A549 (cell line): ENCODE measurements around the gene C1QC. TPM values are rescaled to one million over a fixed set of nuclear protein-coding genes. Genes with fewer than 3 reads are reported as not detected.

Source experiments
- ATAC-seq, 2 experiments: fragments of 200-7000 bp in 1 of 2; fragments of >200 bp in 1 of 2; cut with Nextera tagmentation in 1 of 2; cut with Tn5 transposase in 1 of 2; 3 replicates each; pipeline versions ENCODE4 v1.8.0 to v1.9.1; 2018 to 2020; ENCODE audit warnings: mild to moderate bottlenecking in 1 of 2, moderate library complexity in 1 of 2
- CTCF ChIA-PET: fragments of 300-600 bp; sonication (Branson Sonifier 250); formaldehyde crosslinking; extraction: SDS; loops from one replicate; lab custom pipeline; 2021; ENCODE audit warnings: antibody characterized with exemption, inconsistent platforms; lab: Yijun Ruan, JAX
- POLR2A ChIA-PET: fragments of 350-600 bp; formaldehyde crosslinking; extraction: SDS; loops from one replicate; lab custom pipeline; 2021; ENCODE audit warnings: antibody characterized with exemption, inconsistent platforms; lab: Yijun Ruan, JAX
- DNase-seq, 2 experiments: peaks; one replicate each; pipeline versions ENCODE4 v3.0.0 to v3.0.0-alpha.2; 2011 to 2016; ENCODE audit warnings: low read depth in 1 of 2, low spot score in 1 of 2
- FAIRE-seq: peaks from 2 replicates; lab custom pipeline; 2011; peaks lifted over from hg19 to GRCh38; lab: Jason Lieb, UNC
- H3K27ac ChIP-seq, 2 experiments: fragments of >200 bp; sonication (Bioruptor Twin); formaldehyde crosslinking; 3 replicates each; pipeline ENCODE4 v1.5.1; 2016 to 2017
- H3K4me1 ChIP-seq: fragments of >200 bp; sonication (Bioruptor Twin); formaldehyde crosslinking; 3 replicates; pipeline ENCODE4 v1.6.1; 2016
- H3K4me2 ChIP-seq: fragments of >200 bp; sonication (Bioruptor Twin); formaldehyde crosslinking; 3 replicates; pipeline ENCODE4 v1.6.1; 2016
- H3K4me3 ChIP-seq: fragments of >200 bp; sonication (Bioruptor Twin); formaldehyde crosslinking; 3 replicates; pipeline ENCODE4 v1.5.1; 2016
- H3K9me3 ChIP-seq: fragments of >200 bp; sonication (Bioruptor Twin); formaldehyde crosslinking; 3 replicates; pipeline ENCODE4 v1.6.1; 2016
- CBX2 ChIP-seq: fragments of 200-600 bp; sonication (generic); IDR thresholded peaks from 2 replicates; pipeline ENCODE4 v1.6.1; 2016; ENCODE audit warnings: low read depth, mild to moderate bottlenecking, borderline replicate concordance
- CHD2 ChIP-seq: fragments of 150-350 bp; IDR thresholded peaks from 2 replicates; pipeline ENCODE4 v1.6.1; 2014; ENCODE audit warnings: low read length; ENCODE audit not compliant: partially characterized antibody
- FOSL2 ChIP-seq, 2 experiments: fragments of 450-650 bp in 1 of 2; fragments of >200 bp in 1 of 2; sonication (Bioruptor Twin) in 1 of 2; formaldehyde crosslinking; IDR thresholded peaks; 2 replicates each; pipeline versions ENCODE4 v1.5.0 to v1.6.1; 2016 to 2020; ENCODE audit warnings: mild to moderate bottlenecking in 1 of 2, moderate library complexity in 1 of 2
- FOXS1 ChIP-seq: fragments of 250-450 bp; sonication (Bioruptor Pico); IDR thresholded peaks from 2 replicates; pipeline ENCODE4 v1.5.0; 2020; ENCODE audit warnings: mild to moderate bottlenecking, moderate library complexity
- HEYL ChIP-seq: fragments of 250-450 bp; sonication (Bioruptor Pico); IDR thresholded peaks from 2 replicates; pipeline ENCODE4 v1.8.0; 2021; ENCODE audit warnings: mild to moderate bottlenecking, moderate library complexity
- JUN ChIP-seq, 2 experiments: fragments of >200 bp; sonication (Bioruptor Twin); formaldehyde crosslinking; IDR thresholded peaks; 2 replicates in 1 of 2; 3 replicates in 1 of 2; pipeline ENCODE4 v1.6.1; 2016 to 2017
- JUNB ChIP-seq: fragments of >200 bp; sonication (Bioruptor Twin); formaldehyde crosslinking; IDR thresholded peaks from 2 replicates; pipeline ENCODE4 v1.6.1; 2016
- MAZ ChIP-seq: fragments of 150-350 bp; IDR thresholded peaks from 2 replicates; pipeline ENCODE4 v1.6.1; 2014; ENCODE audit warnings: antibody characterized with exemption, low read depth, low read length, borderline replicate concordance
- MYC ChIP-seq: IDR thresholded peaks from 2 replicates; pipeline ENCODE4 v1.6.1; 2012; ENCODE audit warnings: mild to moderate bottlenecking, inconsistent platforms, low read length, improper control_type of control experiment, borderline replicate concordance
- POLR2AphosphoS2 ChIP-seq: conservative IDR thresholded peaks from 2 replicates; pipeline ENCODE4 v1.6.1; 2012; ENCODE audit warnings: low read length, improper control_type of control experiment, inconsistent platforms
- RNF2 ChIP-seq: fragments of 200-600 bp; sonication (generic); IDR thresholded peaks from 2 replicates; pipeline ENCODE4 v1.6.1; 2016; ENCODE audit warnings: low read depth, mild to moderate bottlenecking, antibody characterized with exemption, moderate library complexity, borderline replicate concordance
- SMC3 ChIP-seq: fragments of >200 bp; sonication (Bioruptor Twin); formaldehyde crosslinking; IDR thresholded peaks from 3 replicates; pipeline ENCODE4 v1.6.1; 2018; ENCODE audit warnings: inconsistent platforms
- ZSCAN20 ChIP-seq: fragments of 250-450 bp; sonication (Bioruptor Pico); IDR thresholded peaks from 2 replicates; pipeline ENCODE4 v1.8.0; 2022; ENCODE audit warnings: mild to moderate bottlenecking, moderate library complexity
- WGBS: methylation state at CpG from one replicate; pipeline ENCODE4 v1.1.6; 2017; ENCODE audit errors: missing lambda C conversion rate; 5-methylcytosine and 5-hydroxymethylcytosine counted together
- polyA plus RNA-seq, 4 experiments: library from polyadenylated mRNA; depleted of rRNA in 3 of 4; stranded (reverse); fragments of >200 nt; fragmentation: RNase III in 1 of 4; extraction: RNeasy Plus Mini Kit Qiagen cat#74134 plus additional on column Dnase treatment in 1 of 4; gene quantifications; 2 replicates in 3 of 4; 3 replicates in 1 of 4; pipeline ENCODE4 v1.2.3, GENCODE V29; 2011 to 2017
- TF ChIP-seq, protein P1 (sequence below): fragments of 450-650 bp; IDR thresholded peaks from 2 replicates; pipeline ENCODE4 v1.6.1; 2014; ENCODE audit warnings: antibody characterized with exemption
- TF ChIP-seq, protein P2 (sequence below): IDR thresholded peaks from 2 replicates; pipeline ENCODE4 v1.6.1; 2012
- TF ChIP-seq, protein P3 (sequence below): fragments of 150-350 bp; IDR thresholded peaks from 2 replicates; pipeline ENCODE4 v1.6.1; 2014; ENCODE audit warnings: low read depth, mild to moderate bottlenecking, low read length
- TF ChIP-seq, protein P4 (sequence below): fragments of 200-600 bp; sonication (generic); IDR thresholded peaks from 2 replicates; pipeline ENCODE4 v1.6.1; 2016; ENCODE audit warnings: antibody characterized with exemption, mild to moderate bottlenecking, moderate library complexity
- TF ChIP-seq, protein P5 (sequence below): fragments of 250-450 bp; sonication (Bioruptor Pico); IDR thresholded peaks from 2 replicates; pipeline ENCODE4 v1.5.0; 2021; ENCODE audit warnings: mild to moderate bottlenecking, moderate library complexity, borderline replicate concordance

C1QC gene
- polyA plus RNA-seq, 2 of the 4 experiments (the other 2 are of a cell fraction) = not detected

DNA sequence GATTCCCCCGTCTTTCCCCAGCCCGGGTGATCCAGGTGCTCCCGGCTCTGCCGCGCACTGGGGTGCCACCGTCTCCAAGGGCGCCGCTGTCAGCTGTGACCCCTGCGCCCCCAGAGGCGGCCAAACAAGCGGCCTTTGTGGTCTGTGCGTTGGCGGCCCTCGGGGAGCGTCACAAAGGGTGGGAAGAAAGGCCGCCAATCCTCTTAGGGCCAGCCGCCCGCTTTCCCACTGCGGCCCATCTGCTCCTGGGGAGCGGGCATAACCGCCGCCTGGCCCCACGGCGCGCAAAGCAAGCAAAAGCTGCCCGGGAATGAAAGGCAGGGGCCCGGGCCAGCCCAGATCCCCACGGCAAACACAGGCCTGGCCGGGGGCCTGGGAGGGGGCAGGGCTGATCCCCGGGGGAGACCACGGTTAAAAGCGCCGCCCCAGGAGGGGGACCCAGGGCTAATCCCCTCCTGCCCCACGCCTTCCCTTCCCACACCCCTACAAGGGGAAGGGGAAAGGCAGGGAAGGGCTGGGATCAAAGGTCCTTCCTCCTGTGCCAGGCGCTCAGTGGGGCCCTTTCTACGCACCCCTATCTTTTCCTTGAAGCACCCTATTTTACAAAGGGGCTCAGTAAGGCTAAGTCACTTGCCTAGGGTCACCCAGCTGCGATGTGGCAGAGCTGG lies 33.6 kb downstream of the C1QC start:
- CTCF ChIA-PET = interaction anchor here (1.0 to 9.5 kb wide), 4 partner anchors 11 to 287 kb away, joined by 3 to 129 read pairs (median 6); no protein-coding TSS in a partner anchor
- ATAC-seq (no peak), FAIRE-seq (no peak), DNase-seq (no peak)
- Histone ChIP-seq H3K4me2 (no peak overlapping the region), H3K4me3 (no peak overlapping the region), H3K9me3 (no peaks in the 10 kb centered on the region), H3K27ac (no peak overlapping the region), H3K4me1 (0 out of 3 replicates have a peak, but pooled peaks cover 4% of the 10 kb centered on the region)
- WGBS = 82% methylated on average over 6 of the region's 37 CpGs
- TF ChIP-seq, protein P1, sequence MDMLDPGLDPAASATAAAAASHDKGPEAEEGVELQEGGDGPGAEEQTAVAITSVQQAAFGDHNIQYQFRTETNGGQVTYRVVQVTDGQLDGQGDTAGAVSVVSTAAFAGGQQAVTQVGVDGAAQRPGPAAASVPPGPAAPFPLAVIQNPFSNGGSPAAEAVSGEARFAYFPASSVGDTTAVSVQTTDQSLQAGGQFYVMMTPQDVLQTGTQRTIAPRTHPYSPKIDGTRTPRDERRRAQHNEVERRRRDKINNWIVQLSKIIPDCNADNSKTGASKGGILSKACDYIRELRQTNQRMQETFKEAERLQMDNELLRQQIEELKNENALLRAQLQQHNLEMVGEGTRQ = no peak
- TF ChIP-seq JUNB = no peak
- TF ChIP-seq, protein P2, sequence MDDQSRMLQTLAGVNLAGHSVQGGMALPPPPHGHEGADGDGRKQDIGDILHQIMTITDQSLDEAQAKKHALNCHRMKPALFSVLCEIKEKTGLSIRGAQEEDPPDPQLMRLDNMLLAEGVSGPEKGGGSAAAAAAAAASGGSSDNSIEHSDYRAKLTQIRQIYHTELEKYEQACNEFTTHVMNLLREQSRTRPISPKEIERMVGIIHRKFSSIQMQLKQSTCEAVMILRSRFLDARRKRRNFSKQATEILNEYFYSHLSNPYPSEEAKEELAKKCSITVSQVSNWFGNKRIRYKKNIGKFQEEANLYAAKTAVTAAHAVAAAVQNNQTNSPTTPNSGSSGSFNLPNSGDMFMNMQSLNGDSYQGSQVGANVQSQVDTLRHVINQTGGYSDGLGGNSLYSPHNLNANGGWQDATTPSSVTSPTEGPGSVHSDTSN = no peak
- TF ChIP-seq, protein P3, sequence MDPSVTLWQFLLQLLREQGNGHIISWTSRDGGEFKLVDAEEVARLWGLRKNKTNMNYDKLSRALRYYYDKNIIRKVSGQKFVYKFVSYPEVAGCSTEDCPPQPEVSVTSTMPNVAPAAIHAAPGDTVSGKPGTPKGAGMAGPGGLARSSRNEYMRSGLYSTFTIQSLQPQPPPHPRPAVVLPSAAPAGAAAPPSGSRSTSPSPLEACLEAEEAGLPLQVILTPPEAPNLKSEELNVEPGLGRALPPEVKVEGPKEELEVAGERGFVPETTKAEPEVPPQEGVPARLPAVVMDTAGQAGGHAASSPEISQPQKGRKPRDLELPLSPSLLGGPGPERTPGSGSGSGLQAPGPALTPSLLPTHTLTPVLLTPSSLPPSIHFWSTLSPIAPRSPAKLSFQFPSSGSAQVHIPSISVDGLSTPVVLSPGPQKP = no peak
- TF ChIP-seq MAZ = no peak
- no peak for TF ChIP-seq ZSCAN20 (CRISPR knock-in tag)
- TF ChIP-seq POLR2AphosphoS2 = no peak
- no peak for TF ChIP-seq MYC
- no peak for TF ChIP-seq CBX2
- TF ChIP-seq FOXS1 (CRISPR knock-in tag) = no peak
- no peak for TF ChIP-seq FOSL2 (IDR thresholded peaks at IDR 0.05)
- no peak for TF ChIP-seq FOSL2 (CRISPR knock-in tag; IDR thresholded peaks at IDR 0.05)
- TF ChIP-seq, all 56 proteins: peak for 0
- POLR2A ChIA-PET = no interaction called here

DNA sequence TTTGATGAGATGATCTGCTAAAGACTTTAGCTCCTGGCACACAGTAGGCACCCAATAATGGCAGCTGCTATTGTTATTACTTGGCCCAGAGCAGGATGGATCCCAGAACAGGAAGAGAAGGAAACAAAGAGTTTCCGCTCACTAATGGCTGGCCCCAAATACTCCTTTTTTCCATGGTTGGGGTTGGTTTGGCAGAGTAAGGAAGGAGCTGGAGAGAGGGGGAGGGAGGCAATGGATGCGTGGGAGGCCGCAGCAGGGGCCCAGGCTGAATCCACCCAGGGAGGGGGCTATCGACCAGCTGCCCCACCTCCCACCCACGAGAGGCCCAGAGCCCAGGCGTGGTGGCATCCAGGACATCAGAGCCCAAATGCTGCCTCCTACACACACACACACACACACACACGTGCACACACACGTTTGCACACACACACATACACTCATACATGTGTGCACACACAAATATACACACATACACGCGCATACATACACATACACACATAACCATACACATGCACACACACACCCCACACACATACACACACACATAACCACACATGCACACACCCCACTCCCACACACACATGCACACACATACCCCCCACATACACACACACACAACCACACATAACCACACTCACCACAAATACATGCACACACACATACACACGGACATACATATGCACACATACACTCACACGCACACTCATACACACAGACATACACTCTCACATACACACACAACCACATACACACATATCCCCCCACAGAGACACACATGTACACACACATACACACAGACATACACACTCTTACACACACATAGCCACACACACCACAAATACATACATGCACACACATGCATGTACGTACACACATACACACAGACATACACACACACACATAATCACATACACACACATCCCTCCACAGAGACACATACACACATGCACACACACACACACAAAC lies 34.8 kb downstream of the C1QC start:
- ChIA-PET CTCF (interaction anchor here (1.4 to 9.5 kb wide), 3 partner anchors 210 to 286 kb away, joined by 5 to 129 read pairs (median 7); no protein-coding TSS in a partner anchor), POLR2A (no interaction called here)
- no peak overlapping the region for H3K27ac ChIP-seq
- 0 out of 3 replicates have a peak, but pooled peaks cover 4% of the 10 kb centered on the region for H3K4me1 ChIP-seq
- no peak for TF ChIP-seq HEYL (CRISPR knock-in tag)
- no peak overlapping the region for H3K4me2 ChIP-seq
- DNase-seq (no peak), FAIRE-seq (no peak), ATAC-seq (no peak)
- 77% methylated on average over 12 of the region's 13 CpGs for WGBS
- no peak overlapping the region for H3K4me3 ChIP-seq
- no peaks in the 10 kb centered on the region for H3K9me3 ChIP-seq

DNA sequence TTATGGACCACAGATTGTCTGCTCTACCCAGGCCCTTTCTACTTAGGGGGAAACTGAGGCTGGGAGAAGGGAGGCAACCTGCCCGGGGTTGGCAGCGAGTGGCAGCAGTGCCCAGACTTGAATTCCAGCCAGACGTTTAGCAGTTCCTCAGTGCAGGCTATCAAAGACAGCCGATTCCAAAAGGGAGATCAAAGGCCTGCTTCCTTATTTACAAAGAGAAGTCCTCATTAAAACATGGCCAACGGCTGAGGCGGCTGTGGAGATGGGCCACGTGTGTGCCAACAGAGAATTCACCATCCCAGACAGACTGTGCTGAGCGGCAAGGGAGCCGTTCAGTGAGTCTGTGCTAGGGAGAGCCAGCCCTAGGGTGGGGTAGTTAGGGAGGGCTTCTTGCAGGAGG lies 37.3 kb downstream of the C1QC start:
- POLR2A ChIA-PET = no interaction called here
- CTCF ChIA-PET = interaction anchor here (2.4 kb wide), 1 partner anchor 249 kb away, joined by 8 read pairs; no protein-coding TSS in a partner anchor
- H3K4me1 ChIP-seq = no peaks in the 10 kb centered on the region
- DNase-seq (no peak), FAIRE-seq (no peak), ATAC-seq (no peak)
- H3K27ac ChIP-seq = no peak overlapping the region
- H3K4me2 ChIP-seq = no peak overlapping the region
- TF ChIP-seq RNF2 (no peak), JUN (IDR thresholded peaks at IDR 0.05) (no peak), SMC3 (no peak), CHD2 (no peak)
- TF ChIP-seq, protein P4, sequence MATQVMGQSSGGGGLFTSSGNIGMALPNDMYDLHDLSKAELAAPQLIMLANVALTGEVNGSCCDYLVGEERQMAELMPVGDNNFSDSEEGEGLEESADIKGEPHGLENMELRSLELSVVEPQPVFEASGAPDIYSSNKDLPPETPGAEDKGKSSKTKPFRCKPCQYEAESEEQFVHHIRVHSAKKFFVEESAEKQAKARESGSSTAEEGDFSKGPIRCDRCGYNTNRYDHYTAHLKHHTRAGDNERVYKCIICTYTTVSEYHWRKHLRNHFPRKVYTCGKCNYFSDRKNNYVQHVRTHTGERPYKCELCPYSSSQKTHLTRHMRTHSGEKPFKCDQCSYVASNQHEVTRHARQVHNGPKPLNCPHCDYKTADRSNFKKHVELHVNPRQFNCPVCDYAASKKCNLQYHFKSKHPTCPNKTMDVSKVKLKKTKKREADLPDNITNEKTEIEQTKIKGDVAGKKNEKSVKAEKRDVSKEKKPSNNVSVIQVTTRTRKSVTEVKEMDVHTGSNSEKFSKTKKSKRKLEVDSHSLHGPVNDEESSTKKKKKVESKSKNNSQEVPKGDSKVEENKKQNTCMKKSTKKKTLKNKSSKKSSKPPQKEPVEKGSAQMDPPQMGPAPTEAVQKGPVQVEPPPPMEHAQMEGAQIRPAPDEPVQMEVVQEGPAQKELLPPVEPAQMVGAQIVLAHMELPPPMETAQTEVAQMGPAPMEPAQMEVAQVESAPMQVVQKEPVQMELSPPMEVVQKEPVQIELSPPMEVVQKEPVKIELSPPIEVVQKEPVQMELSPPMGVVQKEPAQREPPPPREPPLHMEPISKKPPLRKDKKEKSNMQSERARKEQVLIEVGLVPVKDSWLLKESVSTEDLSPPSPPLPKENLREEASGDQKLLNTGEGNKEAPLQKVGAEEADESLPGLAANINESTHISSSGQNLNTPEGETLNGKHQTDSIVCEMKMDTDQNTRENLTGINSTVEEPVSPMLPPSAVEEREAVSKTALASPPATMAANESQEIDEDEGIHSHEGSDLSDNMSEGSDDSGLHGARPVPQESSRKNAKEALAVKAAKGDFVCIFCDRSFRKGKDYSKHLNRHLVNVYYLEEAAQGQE = no peak
- TF ChIP-seq, protein P1 = no peak
- TF ChIP-seq, protein P5, sequence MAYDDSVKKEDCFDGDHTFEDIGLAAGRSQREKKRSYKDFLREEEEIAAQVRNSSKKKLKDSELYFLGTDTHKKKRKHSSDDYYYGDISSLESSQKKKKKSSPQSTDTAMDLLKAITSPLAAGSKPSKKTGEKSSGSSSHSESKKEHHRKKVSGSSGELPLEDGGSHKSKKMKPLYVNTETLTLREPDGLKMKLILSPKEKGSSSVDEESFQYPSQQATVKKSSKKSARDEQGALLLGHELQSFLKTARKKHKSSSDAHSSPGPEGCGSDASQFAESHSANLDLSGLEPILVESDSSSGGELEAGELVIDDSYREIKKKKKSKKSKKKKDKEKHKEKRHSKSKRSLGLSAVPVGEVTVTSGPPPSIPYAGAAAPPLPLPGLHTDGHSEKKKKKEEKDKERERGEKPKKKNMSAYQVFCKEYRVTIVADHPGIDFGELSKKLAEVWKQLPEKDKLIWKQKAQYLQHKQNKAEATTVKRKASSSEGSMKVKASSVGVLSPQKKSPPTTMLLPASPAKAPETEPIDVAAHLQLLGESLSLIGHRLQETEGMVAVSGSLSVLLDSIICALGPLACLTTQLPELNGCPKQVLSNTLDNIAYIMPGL = no peak
- no peak overlapping the region for H3K4me3 ChIP-seq
- no peaks in the 10 kb centered on the region for H3K9me3 ChIP-seq
- 61% methylated on average over 8 of the region's 9 CpGs for WGBS
